Activated CD4-positive, alpha-beta T cell treated with anti-CD3 and anti-CD28 coated beads for 36 hours (primary cell): Measurements from ENCODE around the gene SSBP3. TPM values are rescaled to one million over a fixed set of nuclear protein-coding genes. Genes with fewer than 3 reads are reported as not detected.

Experiments
- ATAC-seq: fragments of 200-7000 bp; cut with Tn5 transposase; one replicate; pipeline ENCODE4 v1.10.0; 2021; ENCODE audit warnings: mild to moderate bottlenecking, moderate library complexity
- CTCF ChIA-PET: fragments of 350-600 bp; sonication (Branson Sonifier 250); formaldehyde crosslinking; loops from one replicate; lab custom pipeline; 2021; ENCODE audit warnings: antibody characterized with exemption; lab: Charles Lee
- POLR2A ChIA-PET: fragments of 350-600 bp; sonication (Branson Sonifier 250); formaldehyde crosslinking; loops from one replicate; lab custom pipeline; 2021; ENCODE audit warnings: antibody characterized with exemption, inconsistent platforms; lab: Charles Lee
- DNase-seq: peaks from one replicate; pipeline ENCODE4 v3.0.0-alpha.2; 2020
- H3K27ac Mint-ChIP-seq: one replicate; pipeline ENCODE4 v1.8.0; 2021; ENCODE audit warnings: mixed read lengths
- H3K27me3 Mint-ChIP-seq: one replicate; pipeline ENCODE4 v1.8.0; 2021; ENCODE audit warnings: mixed read lengths
- H3K36me3 Mint-ChIP-seq: one replicate; pipeline ENCODE4 v1.8.0; 2021; ENCODE audit warnings: low read depth, mixed read lengths
- H3K4me1 Mint-ChIP-seq: one replicate; pipeline ENCODE4 v1.8.0; 2021; ENCODE audit warnings: mixed read lengths
- H3K4me3 Mint-ChIP-seq: one replicate; pipeline ENCODE4 v1.8.0; 2021; ENCODE audit warnings: mild to moderate bottlenecking, moderate library complexity, mixed read lengths
- H3K9me3 Mint-ChIP-seq: one replicate; pipeline ENCODE4 v1.8.0; 2021; ENCODE audit warnings: low read depth, mixed read lengths
- intact Hi-C, 2 experiments: fragments of 100-400 bp; cut with DNase I in 1 of 2; cut with micrococcal nuclease in 1 of 2; formaldehyde crosslinking; loops; one replicate each; pipeline versions ENCODE4 v1.14.2 to v1.15.1; 2022 to 2024; cut with DNase I, micrococcal nuclease
- total RNA-seq, 2 experiments: library from RNA; stranded (reverse); gene quantifications; one replicate each; pipeline ENCODE4 v1.2.3, GENCODE V29; 2021

SSBP3 gene
- total RNA-seq, 2 experiments from 2014 or later: 40.3 to 64.2 TPM

- H3K4me3 Mint-ChIP-seq: no peak overlapping the region
- H3K27me3 Mint-ChIP-seq: no peaks in the 10 kb centered on the region
- intact Hi-C loops: loop anchor here in 1 of 2 experiments (5.0 kb wide), 1 partner anchor 34 kb away; the partner anchor contains the start of gene SSBP3
- peak overlapping the region; percentile 43 for H3K27ac Mint-ChIP-seq
- ATAC-seq (no peak), DNase-seq (no peak)
- H3K4me1 Mint-ChIP-seq: peaks cover 63% of the 10 kb centered on the region
- CTCF ChIA-PET: no interaction called here
- POLR2A ChIA-PET: interaction anchor here (0.7 kb wide), 1 partner anchor 66 kb away, joined by 4 read pairs; no protein-coding TSS in a partner anchor
- H3K9me3 Mint-ChIP-seq: no peaks in the 10 kb centered on the region
- no peaks in the 10 kb centered on the region for H3K36me3 Mint-ChIP-seq
These were observed 33.2 kb downstream of the SSBP3 start for GRCh38 chr1:54372978-54373377.

DNA sequence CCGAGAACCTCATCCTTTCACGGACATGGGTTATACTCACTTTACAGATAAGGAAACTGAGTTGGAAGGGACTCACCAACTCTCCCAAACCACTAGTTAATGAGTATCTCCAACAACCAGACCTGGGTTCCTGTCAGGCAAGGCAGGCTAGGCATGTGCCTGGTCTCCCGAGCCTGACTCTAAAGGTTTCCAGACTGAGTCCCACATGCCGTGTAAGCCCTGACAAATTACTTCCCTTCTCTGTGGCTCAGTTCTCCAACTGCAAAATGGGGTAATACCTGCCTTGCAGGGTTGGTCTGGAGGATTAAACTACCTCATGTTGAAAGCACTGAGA, 34.3 kb downstream of the SSBP3 start:
- Mint-ChIP-seq H3K36me3 (no peaks in the 10 kb centered on the region), H3K4me1 (peaks cover 55% of the 10 kb centered on the region), H3K4me3 (no peak overlapping the region), H3K27ac (no peak overlapping the region), H3K27me3 (no peaks in the 10 kb centered on the region), H3K9me3 (no peaks in the 10 kb centered on the region)
- DNase-seq (no peak), ATAC-seq (no peak)
- intact Hi-C loops: loop anchor here in 1 of 2 experiments (5.0 kb wide), 1 partner anchor 35 kb away; the partner anchor contains the start of gene SSBP3
- ChIA-PET CTCF (no interaction called here), POLR2A (no interaction called here)

GRCh38 chr1:54371038-54371941, 34.9 kb downstream of the SSBP3 start:
- H3K9me3 Mint-ChIP-seq: no peaks in the 10 kb centered on the region
- POLR2A ChIA-PET: no interaction called here
- CTCF ChIA-PET: interaction anchor here (1.2 kb wide), 1 partner anchor 9 kb away, joined by 3 read pairs; no protein-coding TSS in a partner anchor
- H3K27me3 Mint-ChIP-seq: no peaks in the 10 kb centered on the region
- H3K4me1 Mint-ChIP-seq: peaks cover 49% of the 10 kb centered on the region
- H3K36me3 Mint-ChIP-seq: no peaks in the 10 kb centered on the region
- intact Hi-C loops: loop anchor here in 1 of 2 experiments (5.0 kb wide), 1 partner anchor 36 kb away; the partner anchor contains the start of gene SSBP3
- no peak overlapping the region for H3K27ac Mint-ChIP-seq
- ATAC-seq (no peak), DNase-seq (no peak)
- H3K4me3 Mint-ChIP-seq: no peak overlapping the region

DNA sequence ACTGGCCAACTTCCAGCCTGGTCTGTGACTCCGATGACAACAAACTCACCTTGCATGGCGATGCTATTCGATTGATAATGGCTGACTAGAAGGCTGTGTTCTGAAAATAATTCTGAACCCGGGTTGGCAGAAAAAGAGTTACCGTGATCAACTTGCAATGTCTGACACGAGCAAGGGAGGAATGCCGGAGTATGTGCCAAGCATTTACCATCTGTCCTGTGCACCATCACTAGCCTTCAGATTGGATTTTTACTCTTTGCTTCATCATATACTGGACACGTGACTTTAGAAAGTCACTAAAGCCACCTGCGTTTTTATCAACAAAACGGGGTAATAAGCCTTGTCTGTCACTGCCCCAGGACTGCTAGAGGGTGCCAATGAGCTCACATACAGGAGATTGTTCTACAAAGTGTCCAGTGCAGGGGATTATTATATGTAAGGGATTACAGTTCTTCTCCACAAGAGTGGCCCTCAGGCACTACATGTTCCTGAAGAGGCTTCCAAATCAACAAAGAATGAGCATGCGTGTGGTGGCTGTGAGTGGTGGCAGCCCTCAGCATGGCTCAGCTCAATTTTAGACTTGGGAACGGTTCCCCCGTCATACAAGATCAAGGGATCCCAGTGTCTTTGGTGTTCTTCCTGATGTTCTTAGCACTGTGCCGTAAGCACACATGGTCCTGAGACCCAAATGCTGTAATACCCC, 35.8 kb downstream of the SSBP3 start:
- intact Hi-C loops: loop anchor here in 1 of 2 experiments (5.0 kb wide), 1 partner anchor 37 kb away; the partner anchor contains the start of gene SSBP3
- H3K36me3 Mint-ChIP-seq: no peaks in the 10 kb centered on the region
- DNase-seq (no peak), ATAC-seq (no peak)
- no peaks in the 10 kb centered on the region for H3K9me3 Mint-ChIP-seq
- no peaks in the 10 kb centered on the region for H3K27me3 Mint-ChIP-seq
- peaks cover 45% of the 10 kb centered on the region for H3K4me1 Mint-ChIP-seq
- POLR2A ChIA-PET: no interaction called here
- H3K27ac Mint-ChIP-seq: no peak overlapping the region
- H3K4me3 Mint-ChIP-seq: no peak overlapping the region
- CTCF ChIA-PET: interaction anchor here (1.2 to 2.3 kb wide), 2 partner anchors 8 to 12 kb away, joined by 3 to 6 read pairs; no protein-coding TSS in a partner anchor

DNA sequence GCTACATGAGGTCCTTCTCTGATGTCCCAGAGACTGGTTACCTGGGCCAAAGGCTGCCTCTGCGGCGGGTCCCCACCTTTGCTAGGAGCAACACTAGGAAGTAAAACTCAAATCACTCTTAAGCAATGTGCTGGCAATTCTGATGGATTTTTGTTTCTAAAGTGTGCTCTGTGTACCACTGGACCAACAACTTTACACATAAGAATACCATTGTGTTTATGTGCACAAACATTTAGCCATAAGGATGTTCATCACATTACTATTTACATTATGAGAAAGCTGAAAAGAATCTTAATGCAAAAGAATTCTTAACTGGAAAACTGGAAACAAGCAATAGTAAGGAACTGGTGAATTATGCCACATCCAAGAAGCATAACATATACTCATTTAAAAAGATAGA, 38.6 kb downstream of the SSBP3 start:
- ChIA-PET POLR2A (no interaction called here), CTCF (no interaction called here)
- H3K36me3 Mint-ChIP-seq: no peaks in the 10 kb centered on the region

GRCh38 chr1:54365847-54366246, 40.3 kb downstream of the SSBP3 start:
- Mint-ChIP-seq H3K4me1 (peaks cover 43% of the 10 kb centered on the region), H3K27me3 (no peaks in the 10 kb centered on the region), H3K27ac (no peak overlapping the region), H3K9me3 (no peaks in the 10 kb centered on the region), H3K4me3 (no peak overlapping the region), H3K36me3 (no peaks in the 10 kb centered on the region)
- CTCF ChIA-PET: no interaction called here
- POLR2A ChIA-PET: no interaction called here
- DNase-seq (no peak), ATAC-seq (no peak)
- intact Hi-C loops: no loop called here

More for the DNA sequence above, 38.6 kb downstream of the SSBP3 start:
- Mint-ChIP-seq H3K4me3 (no peak overlapping the region), H3K9me3 (no peaks in the 10 kb centered on the region), H3K27me3 (no peaks in the 10 kb centered on the region), H3K27ac (no peak overlapping the region), H3K4me1 (peaks cover 40% of the 10 kb centered on the region)
- no peak for ATAC-seq
- DNase-seq: no peak
- intact Hi-C loops: no loop called here

GRCh38 chr1:54365398-54365797, 40.8 kb downstream of the SSBP3 start:
- ATAC-seq (no peak), DNase-seq (no peak)
- Mint-ChIP-seq H3K36me3 (no peaks in the 10 kb centered on the region), H3K27ac (no peak overlapping the region), H3K9me3 (no peaks in the 10 kb centered on the region), H3K4me3 (no peak overlapping the region), H3K27me3 (no peaks in the 10 kb centered on the region), H3K4me1 (peaks cover 46% of the 10 kb centered on the region)
- CTCF ChIA-PET: no interaction called here
- POLR2A ChIA-PET: no interaction called here
- intact Hi-C loops: no loop called here

GRCh38 chr1:54364995-54365394, 41.2 kb downstream of the SSBP3 start:
- intact Hi-C loops: no loop called here
- H3K27ac Mint-ChIP-seq: no peak overlapping the region
- H3K9me3 Mint-ChIP-seq: no peaks in the 10 kb centered on the region
- POLR2A ChIA-PET: no interaction called here
- ATAC-seq (no peak), DNase-seq (no peak)
- H3K27me3 Mint-ChIP-seq: no peaks in the 10 kb centered on the region
- H3K36me3 Mint-ChIP-seq: no peaks in the 10 kb centered on the region
- no peak overlapping the region for H3K4me3 Mint-ChIP-seq
- CTCF ChIA-PET: interaction anchor here (0.6 to 1.1 kb wide), 2 partner anchors 14 to 100 kb away, joined by 3 read pairs; no protein-coding TSS in a partner anchor
- peaks cover 50% of the 10 kb centered on the region for H3K4me1 Mint-ChIP-seq

DNA sequence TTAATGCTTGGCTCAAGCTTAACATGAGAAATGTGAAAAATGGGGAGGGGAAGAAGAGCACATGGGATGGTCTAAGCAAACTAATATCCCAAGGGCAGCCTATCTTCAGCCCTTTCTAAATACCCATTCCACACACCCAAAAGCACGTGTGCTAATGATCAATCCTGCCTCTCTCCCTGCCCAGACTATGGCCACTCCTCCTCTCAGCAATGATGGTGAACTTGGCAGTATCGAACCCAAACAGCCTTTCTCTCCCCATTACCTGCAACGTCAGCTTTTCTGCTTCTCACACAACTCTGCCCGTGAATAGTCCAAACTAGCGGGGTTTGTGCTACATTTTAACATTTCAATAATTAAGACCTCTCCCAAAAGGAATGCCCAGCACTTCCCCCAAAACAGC, 41.6 kb downstream of the SSBP3 start:
- no peak overlapping the region for H3K27ac Mint-ChIP-seq
- no peak for DNase-seq
- peaks cover 55% of the 10 kb centered on the region for H3K4me1 Mint-ChIP-seq
- H3K36me3 Mint-ChIP-seq: peaks cover 2% of the 10 kb centered on the region
- ChIA-PET POLR2A (no interaction called here), CTCF (interaction anchor here (0.6 to 1.1 kb wide), 2 partner anchors 13 to 101 kb away, joined by 3 read pairs; no protein-coding TSS in a partner anchor)
- no peak for ATAC-seq
- H3K27me3 Mint-ChIP-seq: no peaks in the 10 kb centered on the region
- H3K9me3 Mint-ChIP-seq: no peaks in the 10 kb centered on the region
- intact Hi-C loops: no loop called here
- no peak overlapping the region for H3K4me3 Mint-ChIP-seq

DNA sequence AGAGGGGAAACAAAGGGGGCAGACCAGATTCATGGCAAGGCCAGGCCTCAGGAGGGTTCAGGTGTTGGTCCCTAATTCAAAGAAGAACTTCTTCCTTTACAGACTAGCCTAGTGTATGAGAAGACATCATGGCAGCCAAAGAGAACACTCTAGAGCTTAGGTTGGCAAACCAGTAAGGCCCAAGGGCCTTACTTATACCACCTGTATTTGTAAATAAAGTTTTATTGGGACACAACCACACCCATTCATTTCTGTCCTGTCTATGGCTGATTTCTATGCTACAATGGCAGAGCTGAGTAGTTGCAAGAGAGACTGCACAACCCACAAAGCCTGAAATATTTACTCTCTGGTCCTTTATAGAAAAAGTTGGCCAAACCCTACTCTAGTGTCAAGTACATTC, 42.3 kb downstream of the SSBP3 start:
- Mint-ChIP-seq H3K27ac (no peak overlapping the region), H3K27me3 (no peaks in the 10 kb centered on the region), H3K4me1 (peaks cover 61% of the 10 kb centered on the region), H3K36me3 (peaks cover 3% of the 10 kb centered on the region), H3K4me3 (no peak overlapping the region), H3K9me3 (no peaks in the 10 kb centered on the region)
- ChIA-PET CTCF (interaction anchor here (0.6 to 1.1 kb wide), 2 partner anchors 13 to 1442 kb away, joined by 3 read pairs; partner anchors contain the start of gene ECHDC2), POLR2A (no interaction called here)
- ATAC-seq (no peak), DNase-seq (no peak)
- intact Hi-C loops: no loop called here

DNA sequence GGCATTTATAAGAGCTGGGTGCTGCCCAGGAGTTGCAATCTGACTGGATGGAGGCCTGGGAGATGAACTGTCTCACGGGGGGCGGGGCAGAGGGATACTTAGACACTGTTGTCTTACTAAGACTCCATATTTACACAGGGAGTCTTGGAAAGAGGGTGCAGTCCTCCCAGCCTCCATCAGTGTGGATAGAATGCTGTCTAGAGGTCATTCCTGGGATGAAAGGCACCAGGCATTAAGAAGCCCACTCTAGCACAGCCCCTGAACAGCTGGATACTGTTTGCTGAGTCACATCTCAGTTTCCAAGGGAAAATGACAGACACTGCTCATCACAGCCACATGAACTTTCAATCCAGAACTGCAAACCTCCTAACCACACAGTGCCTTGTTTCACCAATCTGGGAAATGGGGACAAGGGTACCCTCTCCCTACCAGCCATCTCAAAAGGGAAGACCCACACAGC, 43.3 kb downstream of the SSBP3 start:
- Mint-ChIP-seq H3K4me3 (no peak overlapping the region), H3K9me3 (no peaks in the 10 kb centered on the region), H3K27ac (no peak overlapping the region), H3K4me1 (peaks cover 64% of the 10 kb centered on the region), H3K36me3 (peaks cover 6% of the 10 kb centered on the region), H3K27me3 (no peaks in the 10 kb centered on the region)
- ChIA-PET CTCF (interaction anchor here (0.7 to 0.8 kb wide), 2 partner anchors 12 to 14 kb away, joined by 3 to 4 read pairs; no protein-coding TSS in a partner anchor), POLR2A (no interaction called here)
- intact Hi-C loops: no loop called here
- no peak for ATAC-seq
- DNase-seq: no peak
